Middle frontal gyrus (tissue), 1 donor: ENCODE measurements around the gene SLC13A3.

Source experiments
- DNase-seq: peaks from one replicate; pipeline ENCODE4 v3.0.0-alpha.2; 2015; ENCODE audit warnings: low spot score; ENCODE audit errors: extremely low spot score

SLC13A3 gene

GRCh38 chr20:46559685-46560440, 91.4 kb downstream of the SLC13A3 start:
- DNase-seq: no peak

GRCh38 chr20:46559001-46559400, 92.3 kb downstream of the SLC13A3 start:
- DNase-seq: no peak

GRCh38 chr20:46558511-46558959, 92.7 kb downstream of the SLC13A3 start:
- no peak for DNase-seq

- DNase-seq: no peak
These were observed 93.9 kb downstream of the SLC13A3 start for GRCh38 chr20:46557231-46557956.

- no peak for DNase-seq
These were observed 95.8 kb downstream of the SLC13A3 start for GRCh38 chr20:46555370-46555956.

GRCh38 chr20:46554828-46555227, 96.4 kb downstream of the SLC13A3 start:
- no peak for DNase-seq

GRCh38 chr20:46553926-46554325, 97.3 kb downstream of the SLC13A3 start:
- DNase-seq: no peak

GRCh38 chr20:46552460-46553420, 98.5 kb downstream of the SLC13A3 start:
- DNase-seq: no peak

- DNase-seq: no peak
These were observed 99.5 kb downstream of the SLC13A3 start for GRCh38 chr20:46551522-46552381.

- DNase-seq: no peak
These were observed 100.8 kb downstream of the SLC13A3 start, which contains the start of gene OCSTAMP for GRCh38 chr20:46550461-46550860. Gene OCSTAMP (minus strand): TSS chr20:46550654. CDS start chr20:46550560, 94 bp downstream.

- no peak for DNase-seq
These were observed 101.9 kb downstream of the SLC13A3 start for GRCh38 chr20:46549188-46549972.

GRCh38 chr20:46548688-46549087, 102.6 kb downstream of the SLC13A3 start:
- no peak for DNase-seq

- DNase-seq: no peak
These were observed 103.3 kb downstream of the SLC13A3 start for GRCh38 chr20:46547995-46548394.

GRCh38 chr20:46546936-46547335, 104.3 kb downstream of the SLC13A3 start:
- DNase-seq: no peak

- no peak for DNase-seq
These were observed 105.0 kb downstream of the SLC13A3 start for GRCh38 chr20:46546298-46546697.

- no peak for DNase-seq
These were observed 105.5 kb downstream of the SLC13A3 start for GRCh38 chr20:46545827-46546138.

GRCh38 chr20:46545077-46545826, 106.0 kb downstream of the SLC13A3 start:
- no peak for DNase-seq

- no peak for DNase-seq
These were observed 106.7 kb downstream of the SLC13A3 start for GRCh38 chr20:46544576-46544975.

GRCh38 chr20:46543959-46544358, 107.3 kb downstream of the SLC13A3 start:
- no peak for DNase-seq
